ENCODE measurements around the gene SMIM23. TPM values are rescaled to one million over a fixed set of nuclear protein-coding genes. Genes with fewer than 3 reads are reported as not detected.

The SMIM23 gene
- total and polyA plus RNA-seq, 2 donors (not counting 1 experiment from before 2014, with no cell fraction given), result not detected

- H3K36me3 ChIP-seq (replicated peaks in 1 of 2; ENCODE audit: control extremely low read depth in 1 of 2, control insufficient read depth in 1 of 2, extremely low read depth in 1 of 2, insufficient read depth in 2 of 2, low read length in 1 of 2), result no peaks in the 10 kb centered on the region
- H3K79me2 ChIP-seq (ENCODE audit: control insufficient read depth, insufficient read depth, low read length), result no peaks in the 10 kb centered on the region
- Mint-ChIP-seq H3K27ac (no peak overlapping the region), H3K27me3 (peaks cover 9% of the 10 kb centered on the region), H3K9me3 (ENCODE audit: insufficient read depth) (peaks cover 2% of the 10 kb centered on the region), H3K4me3 (no peak overlapping the region), H3K4me1 (no peaks in the 10 kb centered on the region)
- H3K4me1 ChIP-seq (ENCODE audit: control insufficient read depth in 2 of 2, insufficient read depth in 2 of 2, low read length in 2 of 2), result no peaks in the 10 kb centered on the region
- H2AFZ ChIP-seq (ENCODE audit: insufficient read depth, low read depth, low read length, poor library complexity, severe bottlenecking), result no peak overlapping the region
- TF ChIP-seq EZH2 (IDR thresholded peaks at IDR 0.05; ENCODE audit: borderline replicate concordance, insufficient read depth, low read depth, low read length, poor library complexity, severe bottlenecking) (no peak), CTCF (IDR thresholded peaks at IDR 0.05) (no peak)
- ATAC-seq (ENCODE audit: low read depth), result no peak
- no CpG with 5 or more reads among the region's 1 CpG for WGBS (ENCODE audit: insufficient coverage)
- intact Hi-C loops (cut with micrococcal nuclease), result no loop called here
- no peak overlapping the region for H3K4me2 ChIP-seq (replicated peaks; ENCODE audit: low read depth, low read length, poor library complexity, severe bottlenecking)
- H3K9me3 ChIP-seq (ENCODE audit: control extremely low read depth in 1 of 3, control insufficient read depth in 2 of 3, insufficient read depth in 1 of 3, low read length in 2 of 3), result peaks cover 0 to 9% (median 6%) of the 10 kb centered on the region in 3 donors
- H3K27ac ChIP-seq (ENCODE audit: low read length in 2 of 2), result no peak overlapping the region
- H3K27me3 ChIP-seq (replicated peaks in 1 of 4; ENCODE audit: control extremely low read depth in 1 of 4, control insufficient read depth in 3 of 4, insufficient read depth in 4 of 4, low read length in 3 of 4), result no peaks in the 10 kb centered on the region
- ChIA-PET POLR2A (no interaction called here), CTCF (interaction anchor here (0.9 kb wide), 1 partner anchor 14 kb away, joined by 4 read pairs; no protein-coding TSS in a partner anchor)
- H4K20me1 ChIP-seq (ENCODE audit: control insufficient read depth, insufficient read depth, low read length, poor library complexity, severe bottlenecking), result no peaks in the 10 kb centered on the region
- no peak for DNase-seq
- H3K9ac ChIP-seq (ENCODE audit: low read length), result no peak overlapping the region
- H3K4me3 ChIP-seq (ENCODE audit: control extremely low read depth in 1 of 5, extremely low read depth in 1 of 5, insufficient read depth in 1 of 5, low read depth in 2 of 5, low read length in 4 of 5), result no peak overlapping the region
These were observed 25.8 kb upstream of the SMIM23 start for GRCh38 chr5:171759777-171760176.

- peaks cover 0 to 9% (median 6%) of the 10 kb centered on the region in 3 donors for H3K9me3 ChIP-seq (ENCODE audit: control extremely low read depth in 1 of 3, control insufficient read depth in 2 of 3, insufficient read depth in 1 of 3, low read length in 2 of 3)
- H3K27me3 ChIP-seq (replicated peaks in 1 of 4; ENCODE audit: control extremely low read depth in 1 of 4, control insufficient read depth in 3 of 4, insufficient read depth in 4 of 4, low read length in 3 of 4), result no peaks in the 10 kb centered on the region
- no peak overlapping the region for H3K27ac ChIP-seq (ENCODE audit: low read length in 2 of 2)
- WGBS (ENCODE audit: insufficient coverage), result 100% methylated on average over 3 of the region's 11 CpGs
- Mint-ChIP-seq H3K9me3 (ENCODE audit: insufficient read depth) (peaks cover 3% of the 10 kb centered on the region), H3K27ac (no peak overlapping the region), H3K4me1 (no peaks in the 10 kb centered on the region), H3K4me3 (no peak overlapping the region), H3K27me3 (peaks cover 14% of the 10 kb centered on the region)
- H3K4me3 ChIP-seq (ENCODE audit: control extremely low read depth in 1 of 5, extremely low read depth in 1 of 5, insufficient read depth in 1 of 5, low read depth in 2 of 5, low read length in 4 of 5), result no peak overlapping the region
- H3K4me1 ChIP-seq (ENCODE audit: control insufficient read depth in 2 of 2, insufficient read depth in 2 of 2, low read length in 2 of 2), result no peaks in the 10 kb centered on the region
- no peak overlapping the region for H2AFZ ChIP-seq (ENCODE audit: insufficient read depth, low read depth, low read length, poor library complexity, severe bottlenecking)
- POLR2A ChIA-PET, result no interaction called here
- intact Hi-C loops (cut with micrococcal nuclease), result no loop called here
- no peak for ATAC-seq (ENCODE audit: low read depth)
- CTCF ChIA-PET, result no interaction called here
- H3K9ac ChIP-seq (ENCODE audit: low read length), result no peak overlapping the region
- TF ChIP-seq CTCF (IDR thresholded peaks at IDR 0.05), result no peak
- no peak for TF ChIP-seq EZH2 (IDR thresholded peaks at IDR 0.05; ENCODE audit: borderline replicate concordance, insufficient read depth, low read depth, low read length, poor library complexity, severe bottlenecking)
- no peaks in the 10 kb centered on the region for H3K36me3 ChIP-seq (replicated peaks in 1 of 2; ENCODE audit: control extremely low read depth in 1 of 2, control insufficient read depth in 1 of 2, extremely low read depth in 1 of 2, insufficient read depth in 2 of 2, low read length in 1 of 2)
- no peak for DNase-seq
- no peaks in the 10 kb centered on the region for H4K20me1 ChIP-seq (ENCODE audit: control insufficient read depth, insufficient read depth, low read length, poor library complexity, severe bottlenecking)
- no peak overlapping the region for H3K4me2 ChIP-seq (replicated peaks; ENCODE audit: low read depth, low read length, poor library complexity, severe bottlenecking)
- no peaks in the 10 kb centered on the region for H3K79me2 ChIP-seq (ENCODE audit: control insufficient read depth, insufficient read depth, low read length)
These were observed 23.5 kb upstream of the SMIM23 start for GRCh38 chr5:171762021-171762608.
